MM.1S (cell line): ENCODE data around the gene E4F1.

Experiments
- DNase-seq: peaks from one replicate; pipeline ENCODE4 v3.0.0-alpha.2; 2015
- H2AFZ ChIP-seq: fragments of 300-600 bp; sonication (generic); 2 replicates; pipeline ENCODE4 v1.6.0; 2016; ENCODE audit warnings: antibody characterized with exemption, low read length
- H3F3A ChIP-seq: fragments of 300-600 bp; sonication (generic); 2 replicates; pipeline ENCODE4 v1.6.1; 2016; ENCODE audit warnings: mild to moderate bottlenecking, antibody characterized with exemption, low read length, moderate library complexity, mixed read lengths; ENCODE audit not compliant: insufficient read depth
- H3K27ac ChIP-seq: fragments of 300-600 bp; sonication (generic); 2 replicates; pipeline ENCODE4 v1.5.1; 2016; ENCODE audit warnings: mild to moderate bottlenecking, low read length
- H3K27me3 ChIP-seq: fragments of 300-600 bp; sonication (generic); replicated peaks from 2 replicates; pipeline ENCODE4 v1.6.0; 2016; ENCODE audit warnings: low read length; ENCODE audit not compliant: insufficient read depth
- H3K36me3 ChIP-seq: fragments of 300-600 bp; sonication (generic); replicated peaks from 2 replicates; pipeline ENCODE4 v1.6.1; 2016; ENCODE audit warnings: mild to moderate bottlenecking, low read length, mixed read lengths; ENCODE audit not compliant: insufficient read depth
- H3K4me1 ChIP-seq: fragments of 300-600 bp; sonication (generic); 2 replicates; pipeline ENCODE4 v1.6.1; 2016; ENCODE audit warnings: low read length, mixed read lengths
- H3K4me2 ChIP-seq: fragments of 300-600 bp; sonication (generic); 2 replicates; pipeline ENCODE4 v1.6.0; 2016; ENCODE audit warnings: low read depth, low read length
- H3K4me3 ChIP-seq: fragments of 300-600 bp; sonication (generic); 2 replicates; pipeline ENCODE4 v1.5.1; 2016; ENCODE audit warnings: low read length, mixed read lengths
- H3K79me2 ChIP-seq: fragments of 300-600 bp; sonication (generic); 2 replicates; pipeline ENCODE4 v1.6.1; 2016; ENCODE audit warnings: mixed run types, low read length, mixed read lengths
- H3K9ac ChIP-seq: fragments of 300-600 bp; sonication (generic); 2 replicates; pipeline ENCODE4 v1.6.1; 2016; ENCODE audit warnings: low read length, mixed read lengths
- H3K9me2 ChIP-seq: fragments of 300-600 bp; sonication (generic); replicated peaks from 2 replicates; pipeline ENCODE4 v1.6.1; 2016; ENCODE audit warnings: mild to moderate bottlenecking, low read length, mixed read lengths; ENCODE audit not compliant: insufficient read depth
- H3K9me3 ChIP-seq: fragments of 300-600 bp; sonication (generic); replicated peaks from 2 replicates; pipeline ENCODE4 v1.6.1; 2016; ENCODE audit warnings: mild to moderate bottlenecking, low read length, mixed read lengths; ENCODE audit not compliant: insufficient read depth
- H4K20me1 ChIP-seq: fragments of 300-600 bp; sonication (generic); 2 replicates; pipeline ENCODE4 v1.6.1; 2016; ENCODE audit warnings: mild to moderate bottlenecking, low read length, moderate library complexity, mixed read lengths; ENCODE audit not compliant: insufficient read depth
- CTCF ChIP-seq: fragments of 300-600 bp; sonication (generic); IDR thresholded peaks from 2 replicates; pipeline ENCODE4 v1.5.1; 2016; ENCODE audit warnings: antibody characterized with exemption, low read length, mixed read lengths
- EZH2 ChIP-seq: fragments of 300-600 bp; sonication (generic); optimal IDR thresholded peaks from 2 replicates; pipeline ENCODE3; 2017; ENCODE audit warnings: low read depth, mild to moderate bottlenecking, antibody characterized with exemption, low read length, mixed read lengths
- EZH2phosphoT487 ChIP-seq: fragments of 300-600 bp; sonication (generic); IDR thresholded peaks from 2 replicates; pipeline ENCODE4 v1.6.1; 2018; ENCODE audit warnings: antibody characterized with exemption, low read length

E4F1 gene

GRCh38 chr16:2246301-2246885, 23.0 kb downstream of the E4F1 start:
- Histone ChIP-seq H3K4me1 (no peaks in the 10 kb centered on the region), H3K4me2 (no peak overlapping the region), H3K27me3 (no peaks in the 10 kb centered on the region), H3K9ac (no peak overlapping the region), H3K9me2 (no peaks in the 10 kb centered on the region), H2AFZ (no peak overlapping the region), H4K20me1 (no peaks in the 10 kb centered on the region), H3K9me3 (no peaks in the 10 kb centered on the region), H3F3A (peaks cover 12% of the 10 kb centered on the region), H3K79me2 (peaks cover 58% of the 10 kb centered on the region), H3K36me3 (peaks cover 5% of the 10 kb centered on the region; the same call in 1 of the 2 replicates), H3K27ac (no peak overlapping the region), H3K4me3 (no peak overlapping the region)
- TF ChIP-seq EZH2 (no peak), CTCF (no peak), EZH2phosphoT487 (no peak)
- DNase-seq: no peak

GRCh38 chr16:2250652-2251295, 27.4 kb downstream of the E4F1 start:
- no peak overlapping the region for H2AFZ ChIP-seq
- H3K27ac ChIP-seq: peak overlapping the region; percentile 65; the same call in 1 of the 2 replicates
- H3K27me3 ChIP-seq: no peaks in the 10 kb centered on the region
- peak; percentile 69 for DNase-seq
- peak overlapping the region; percentile 73 for H3K9ac ChIP-seq
- H3K4me2 ChIP-seq: peak overlapping the region; percentile 95
- no peaks in the 10 kb centered on the region for H3K9me2 ChIP-seq
- H3K4me1 ChIP-seq: peaks cover 7% of the 10 kb centered on the region
- no peak for TF ChIP-seq EZH2
- no peak for TF ChIP-seq CTCF
- TF ChIP-seq EZH2phosphoT487: no peak
- peaks cover 32% of the 10 kb centered on the region for H3F3A ChIP-seq
- no peaks in the 10 kb centered on the region for H3K9me3 ChIP-seq
- peaks cover 8% of the 10 kb centered on the region for H3K36me3 ChIP-seq
- H3K4me3 ChIP-seq: peak overlapping the region; percentile 75
- no peaks in the 10 kb centered on the region for H4K20me1 ChIP-seq
- peaks cover 56% of the 10 kb centered on the region for H3K79me2 ChIP-seq

- Histone ChIP-seq H4K20me1 (no peaks in the 10 kb centered on the region), H3K9me3 (no peaks in the 10 kb centered on the region), H3K4me2 (peak within 1 kb of the TSS; percentile 95), H3K4me3 (peak within 1 kb of the TSS; percentile 75), H3K9ac (peak within 1 kb of the TSS; percentile 73), H3F3A (peaks cover 33% of the 10 kb centered on the region), H3K4me1 (peaks cover 7% of the 10 kb centered on the region), H3K27ac (peak within 1 kb of the TSS; percentile 65; the same call in 1 of the 2 replicates), H3K79me2 (peaks cover 57% of the 10 kb centered on the region), H3K27me3 (no peaks in the 10 kb centered on the region), H3K36me3 (peaks cover 10% of the 10 kb centered on the region), H2AFZ (no peak within 1 kb of the TSS), H3K9me2 (no peaks in the 10 kb centered on the region)
- DNase-seq: peak; percentile 97
- TF ChIP-seq EZH2 (no peak), CTCF (peak; percentile 59), EZH2phosphoT487 (no peak)
Observed at GRCh38 chr16:2251296-2252111, 28.1 kb downstream of the E4F1 start, which contains the start of gene ECI1. Gene ECI1, minus strand, starts transcription at chr16:2251587. Its CDS starts 21 bp downstream, at chr16:2251566.
